GM12878 (cell line): ENCODE data around the gene EIF4EBP2. TPM values are rescaled to one million over a fixed set of nuclear protein-coding genes. Genes with fewer than 3 reads are reported as not detected.

Source experiments
- ATAC-seq: fragments of 200-7000 bp; cut with Tn5 transposase; 3 replicates; pipeline ENCODE4 v1.9.1; 2020; ENCODE audit warnings: mild to moderate bottlenecking, moderate library complexity
- BruUV-seq: library from RNA; stranded (reverse); fragments of 400-500 nt; replicated peaks from 2 replicates; lab custom pipeline; 2021; lab: Mats Ljungman, UMichigan
- CTCF ChIA-PET: fragments of 300-600 bp; sonication (Branson Sonifier 250); formaldehyde crosslinking; extraction: SDS; loops from one replicate; lab custom pipeline; 2021; ENCODE audit warnings: inconsistent platforms; lab: Yijun Ruan, JAX
- POLR2A ChIA-PET: fragments of 350-600 bp; formaldehyde crosslinking; extraction: SDS; loops from one replicate; lab custom pipeline; 2021; ENCODE audit warnings: inconsistent platforms; lab: Charles Lee
- RAD21 ChIA-PET: fragments of 300-600 bp; sonication (Branson Sonifier 250); formaldehyde crosslinking; loops from one replicate; lab custom pipeline; 2023; ENCODE audit warnings: antibody characterized with exemption; ENCODE audit not compliant: unreplicated experiment; lab: Charles Lee
- SMC1A ChIA-PET: fragments of 300-600 bp; sonication (Branson Sonifier 250); formaldehyde crosslinking; loops from one replicate; lab custom pipeline; 2023; ENCODE audit not compliant: unreplicated experiment, uncharacterized antibody; lab: Charles Lee
- DNase-seq: peaks from one replicate; pipeline ENCODE4 v3.0.0-alpha.2; 2011; ENCODE audit warnings: low read depth, low spot score
- FAIRE-seq: peaks from 3 replicates; lab custom pipeline; 2011; peaks lifted over from hg19 to GRCh38; lab: Jason Lieb, UNC
- H2AFZ ChIP-seq: 2 replicates; pipeline ENCODE4 v1.6.0; 2011; ENCODE audit warnings: low read depth, low read length, control low read depth; ENCODE audit not compliant: control insufficient read depth
- H3K27ac ChIP-seq: 2 replicates; pipeline ENCODE4 v1.5.1; 2011; ENCODE audit warnings: control low read depth; ENCODE audit not compliant: control insufficient read depth, insufficient read depth
- H3K27me3 ChIP-seq, 2 experiments: replicated peaks in 1 of 2; 2 replicates each; pipeline versions ENCODE4 v1.6.0 to v1.6.1; 2011; ENCODE audit warnings: low read length in 1 of 2; ENCODE audit not compliant: control insufficient read depth in 2 of 2, insufficient read depth in 2 of 2
- H3K36me3 ChIP-seq, 2 experiments: 2 replicates each; pipeline ENCODE4 v1.5.1; 2011; ENCODE audit warnings: low read length in 1 of 2; ENCODE audit not compliant: control insufficient read depth in 2 of 2, insufficient read depth in 2 of 2
- H3K4me1 ChIP-seq: 2 replicates; pipeline ENCODE4 v1.6.1; 2011; ENCODE audit warnings: mild to moderate bottlenecking, low read length, moderate library complexity, mixed read lengths; ENCODE audit not compliant: control insufficient read depth, insufficient read depth
- H3K4me2 ChIP-seq: 2 replicates; pipeline ENCODE4 v1.6.0; 2011; ENCODE audit warnings: control low read depth; ENCODE audit not compliant: control insufficient read depth, insufficient read depth
- H3K4me3 ChIP-seq: fragments of 200-600 bp; sonication (generic); 2 replicates; pipeline ENCODE4 v1.5.1; 2016
- H3K79me2 ChIP-seq: 2 replicates; pipeline ENCODE4 v1.6.0; 2011; ENCODE audit warnings: low read length; ENCODE audit not compliant: control insufficient read depth, insufficient read depth
- H3K9ac ChIP-seq: 2 replicates; pipeline ENCODE4 v1.8.0; 2011; ENCODE audit warnings: low read length, control low read depth, mixed read lengths; ENCODE audit not compliant: control insufficient read depth, insufficient read depth
- H3K9me3 ChIP-seq: replicated peaks from 3 replicates; pipeline ENCODE4 v1.5.1; 2011; ENCODE audit warnings: mild to moderate bottlenecking, low read length; ENCODE audit not compliant: control insufficient read depth, insufficient read depth
- H4K20me1 ChIP-seq: 2 replicates; pipeline ENCODE4 v1.6.0; 2011; ENCODE audit not compliant: control insufficient read depth, insufficient read depth
- CBX5 ChIP-seq: sonication (generic); IDR thresholded peaks from 2 replicates; pipeline ENCODE4 v1.6.1; 2016; ENCODE audit warnings: low read depth, moderate library complexity, mild to moderate bottlenecking, inconsistent platforms
- DPF2 ChIP-seq: fragments of 450-650 bp; IDR thresholded peaks from 2 replicates; pipeline ENCODE4 v1.6.1; 2017; ENCODE audit warnings: mild to moderate bottlenecking
- GABPA ChIP-seq: IDR thresholded peaks from 2 replicates; pipeline ENCODE4 v1.6.1; 2014; ENCODE audit warnings: antibody characterized with exemption, low read depth, mild to moderate bottlenecking, inconsistent platforms
- HCFC1 ChIP-seq: fragments of 150-350 bp; IDR thresholded peaks from 2 replicates; pipeline ENCODE4 v1.6.1; 2014; ENCODE audit warnings: low read length
- IRF5 ChIP-seq: fragments of 450-650 bp; IDR thresholded peaks from 2 replicates; pipeline ENCODE4 v1.6.1; 2017; ENCODE audit warnings: borderline replicate concordance
- JUND ChIP-seq: IDR thresholded peaks from 2 replicates; pipeline ENCODE4 v1.6.1; 2012; ENCODE audit warnings: low read depth, mild to moderate bottlenecking, low read length, improper control_type of control experiment, moderate library complexity
- KAT2A ChIP-seq: conservative IDR thresholded peaks from 2 replicates; pipeline ENCODE4 v1.6.1; 2011; ENCODE audit warnings: low read depth, low read length; ENCODE audit not compliant: control insufficient read depth
- KLF5 ChIP-seq: fragments of 450-650 bp; IDR thresholded peaks from 2 replicates; pipeline ENCODE4 v1.6.1; 2014; ENCODE audit warnings: mild to moderate bottlenecking; ENCODE audit not compliant: partially characterized antibody
- MTA2 ChIP-seq: fragments of 450-650 bp; IDR thresholded peaks from 2 replicates; pipeline ENCODE4 v1.6.1; 2016; ENCODE audit warnings: low read depth, mild to moderate bottlenecking, moderate library complexity
- MYC ChIP-seq: IDR thresholded peaks from 2 replicates; pipeline ENCODE4 v1.6.1; 2011; ENCODE audit warnings: mild to moderate bottlenecking, low read length, moderate library complexity, inconsistent platforms; ENCODE audit not compliant: insufficient read depth, insufficient replicate concordance, insufficient read length, severe bottlenecking
- NFIC ChIP-seq: IDR thresholded peaks from 2 replicates; pipeline ENCODE4 v1.6.1; 2012; ENCODE audit warnings: low read depth, mild to moderate bottlenecking, inconsistent platforms, low read length, moderate library complexity
- RB1 ChIP-seq: fragments of 450-650 bp; formaldehyde crosslinking; IDR thresholded peaks from 2 replicates; pipeline ENCODE4 v1.6.1; 2017; ENCODE audit warnings: mild to moderate bottlenecking, borderline replicate concordance
- RELA ChIP-seq: fragments of 450-650 bp; IDR thresholded peaks from 2 replicates; pipeline ENCODE4 v1.8.0; 2014; ENCODE audit warnings: borderline replicate concordance; ENCODE audit not compliant: partially characterized antibody
- SIN3A ChIP-seq: IDR thresholded peaks from 2 replicates; pipeline ENCODE4 v1.6.1; 2012; ENCODE audit warnings: low read depth, low read length, improper control_type of control experiment
- SRF ChIP-seq, 2 experiments: IDR thresholded peaks; 2 replicates each; pipeline ENCODE4 v1.6.1; 2011; ENCODE audit warnings: low read depth in 2 of 2, low read length in 2 of 2, mild to moderate bottlenecking in 1 of 2, moderate library complexity in 1 of 2
- TCF12 ChIP-seq: IDR thresholded peaks from 2 replicates; pipeline ENCODE4 v1.6.1; 2011; ENCODE audit warnings: low read depth, mild to moderate bottlenecking, low read length
- WRNIP1 ChIP-seq: IDR thresholded peaks from 2 replicates; pipeline ENCODE4 v1.6.1; 2011; ENCODE audit warnings: low read depth, low read length, improper control_type of control experiment, borderline replicate concordance
- ZBTB11 ChIP-seq: fragments of 450-650 bp; formaldehyde crosslinking; IDR thresholded peaks from 2 replicates; pipeline ENCODE4 v1.5.0; 2022; ENCODE audit warnings: mild to moderate bottlenecking, missing genetic modification characterization
- ZNF207 ChIP-seq: fragments of 450-650 bp; IDR thresholded peaks from 2 replicates; pipeline ENCODE4 v1.6.1; 2014; ENCODE audit warnings: antibody characterized with exemption, mild to moderate bottlenecking, borderline replicate concordance
- WGBS: methylation state at CpG from one replicate; pipeline ENCODE4 v1.1.6; 2016; ENCODE audit warnings: low lambda C conversion rate; ENCODE audit not compliant: insufficient replicate concordance, insufficient coverage; ENCODE audit errors: missing lambda C conversion rate; 5-methylcytosine and 5-hydroxymethylcytosine counted together
- in situ Hi-C: fragments of 300-500 bp; cut with MboI; formaldehyde crosslinking; loops from 9 replicates; pipeline ENCODE4 v1.14.3; 2018; ENCODE audit warnings: mixed read lengths
- intact Hi-C: fragments of 100-400 bp; cut with micrococcal nuclease; formaldehyde crosslinking; loops from one replicate; pipeline ENCODE4 v1.14.2; 2022; ENCODE audit not compliant: unreplicated experiment
- polyA plus RNA-seq, 11 experiments: library from polyadenylated mRNA; depleted of rRNA in 4 of 11; unstranded in 6 of 11; stranded (reverse) in 5 of 11; fragments of >200 nt; fragmentation: Nextera tagmentation in 4 of 11; fragmentation: Illumina TruSeq in 1 of 11; extraction: Ambion mirVana in 4 of 11; extraction: Trizol in 1 of 11; gene quantifications; 1 replicate in 1 of 11; 2 replicates in 10 of 11; pipeline versions ENCODE4 v1.2.1 to v1.2.3, GENCODE V29; 2011 to 2016; ENCODE audit warnings: inconsistent platforms in 2 of 11, missing spikeins in 2 of 11, low read depth in 1 of 11
- total RNA-seq, 4 experiments: library from RNA; depleted of rRNA in 3 of 4; stranded (reverse); fragments of >200 nt in 3 of 4; fragmentation: Illumina TruSeq in 1 of 4; extraction: Trizol in 1 of 4; gene quantifications; 2 replicates each; pipeline versions ENCODE4 v1.2.1 to v1.2.3, GENCODE V29; 2013 to 2021

The EIF4EBP2 gene
- total and polyA plus RNA-seq, 10 of the 15 experiments (the other 5 are each of a cell fraction or from before 2014, with no cell fraction given) = 14.4 to 51.3 (median 28.9) TPM

GRCh38 chr10:70442332-70442988 is 38.5 kb downstream of the EIF4EBP2 start (continued):
- TF ChIP-seq RB1 = no peak
- TF ChIP-seq, all 136 proteins: peak for 0

GRCh38 chr10:70444744-70445143 is 40.8 kb downstream of the EIF4EBP2 start:
- FAIRE-seq = no peak
- Histone ChIP-seq H3K9me3 (no peaks in the 10 kb centered on the region), H3K4me1 (no peaks in the 10 kb centered on the region), H3K9ac (no peak overlapping the region), H3K4me2 (no peak overlapping the region), H3K27ac (no peak overlapping the region), H3K4me3 (no peak overlapping the region), H3K79me2 (no peaks in the 10 kb centered on the region), H4K20me1 (no peaks in the 10 kb centered on the region), H3K36me3 (no peaks in the 10 kb centered on the region), H3K27me3 (peaks cover 13 to 18% of the 10 kb centered on the region in 2 experiments), H2AFZ (no peak overlapping the region)
- BruUV-seq = no TSS peak
- CTCF ChIA-PET = interaction anchor here (1.2 kb wide), 1 partner anchor 11 kb away, joined by 3 read pairs; no protein-coding TSS in a partner anchor
- SMC1A ChIA-PET = interaction anchor here (1.5 kb wide), 2 partner anchors 8 to 55 kb away, joined by 3 to 4 read pairs; no protein-coding TSS in a partner anchor
- no peak for DNase-seq
- in situ Hi-C loops = no loop called here
- RAD21 ChIA-PET = interaction anchor here (1.5 kb wide), 1 partner anchor 104 kb away, joined by 3 read pairs; no protein-coding TSS in a partner anchor
- TF ChIP-seq MTA2 = no peak
- no peak for TF ChIP-seq KAT2A
- no peak for TF ChIP-seq KLF5
- no peak for TF ChIP-seq NFIC
- TF ChIP-seq GABPA = no peak
- no peak for TF ChIP-seq JUND
- TF ChIP-seq MYC = no peak
- TF ChIP-seq HCFC1 = no peak
- TF ChIP-seq TCF12 = no peak
- no peak for TF ChIP-seq DPF2
- TF ChIP-seq RELA = no peak
- no peak for TF ChIP-seq IRF5
- no peak for TF ChIP-seq SIN3A
- no peak for TF ChIP-seq CBX5
- TF ChIP-seq ZNF207 = no peak
- no peak for TF ChIP-seq ZBTB11 (CRISPR knock-in tag)
- no peak for TF ChIP-seq SRF (IDR thresholded peaks at IDR 0.05; ENCODE audit: low read depth in 2 of 2, low read length in 2 of 2)
- TF ChIP-seq WRNIP1 = no peak
- POLR2A ChIA-PET = no interaction called here
- intact Hi-C loops = no loop called here
- ATAC-seq = no peak
- WGBS = 34% methylated on average over 4 of the region's 4 CpGs
